Esophagus muscularis mucosa (tissue), 3 donors: ENCODE data around the gene ZNHIT3.

ENCODE experiments used
- POLR2A ChIP-seq: fragments of 450-650 bp; IDR thresholded peaks from one replicate; pipeline ENCODE4 v1.6.1; 2017; ENCODE audit warnings: antibody characterized with exemption, moderate library complexity, mild to moderate bottlenecking, low read depth
- POLR2AphosphoS5 ChIP-seq, 2 donors: sonication (generic); formaldehyde crosslinking; IDR thresholded peaks; one replicate each; pipeline ENCODE4 v1.6.1; 2017; ENCODE audit warnings: antibody characterized with exemption in 2 of 2
- TF ChIP-seq, protein P1 (sequence below), 3 experiments: fragments of 200-600 bp in 2 of 3; fragments of 450-650 bp in 1 of 3; sonication (generic) in 2 of 3; IDR thresholded peaks; one replicate each; pipeline ENCODE4 v1.5.1; 2017 to 2019; ENCODE audit warnings: antibody characterized with exemption in 3 of 3, mild to moderate bottlenecking in 2 of 3, moderate library complexity in 1 of 3

DNA sequence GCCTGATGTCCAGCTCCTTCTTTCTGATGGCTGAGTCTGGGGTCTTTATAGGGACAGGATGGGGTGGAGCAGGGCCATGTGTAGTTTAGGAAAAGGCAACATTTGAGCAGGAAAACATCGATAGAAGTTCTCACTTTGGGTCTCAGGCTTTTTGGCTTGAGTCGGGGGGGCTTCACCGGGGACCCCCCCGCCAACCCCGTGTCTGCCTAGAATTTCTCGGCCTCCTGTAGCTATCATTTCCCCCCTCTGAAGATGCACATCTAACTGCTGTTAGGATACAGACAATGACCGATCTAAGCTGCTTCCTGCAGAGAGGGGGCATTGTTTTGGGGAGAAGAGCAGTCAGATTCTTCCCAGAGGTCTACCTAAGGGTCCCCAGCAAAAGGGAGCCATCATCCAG is 16.7 kb upstream of the ZNHIT3 start:
- no peak for TF ChIP-seq POLR2A
- TF ChIP-seq, protein P1, sequence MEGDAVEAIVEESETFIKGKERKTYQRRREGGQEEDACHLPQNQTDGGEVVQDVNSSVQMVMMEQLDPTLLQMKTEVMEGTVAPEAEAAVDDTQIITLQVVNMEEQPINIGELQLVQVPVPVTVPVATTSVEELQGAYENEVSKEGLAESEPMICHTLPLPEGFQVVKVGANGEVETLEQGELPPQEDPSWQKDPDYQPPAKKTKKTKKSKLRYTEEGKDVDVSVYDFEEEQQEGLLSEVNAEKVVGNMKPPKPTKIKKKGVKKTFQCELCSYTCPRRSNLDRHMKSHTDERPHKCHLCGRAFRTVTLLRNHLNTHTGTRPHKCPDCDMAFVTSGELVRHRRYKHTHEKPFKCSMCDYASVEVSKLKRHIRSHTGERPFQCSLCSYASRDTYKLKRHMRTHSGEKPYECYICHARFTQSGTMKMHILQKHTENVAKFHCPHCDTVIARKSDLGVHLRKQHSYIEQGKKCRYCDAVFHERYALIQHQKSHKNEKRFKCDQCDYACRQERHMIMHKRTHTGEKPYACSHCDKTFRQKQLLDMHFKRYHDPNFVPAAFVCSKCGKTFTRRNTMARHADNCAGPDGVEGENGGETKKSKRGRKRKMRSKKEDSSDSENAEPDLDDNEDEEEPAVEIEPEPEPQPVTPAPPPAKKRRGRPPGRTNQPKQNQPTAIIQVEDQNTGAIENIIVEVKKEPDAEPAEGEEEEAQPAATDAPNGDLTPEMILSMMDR (IDR thresholded peaks at IDR 0.05) = no peak
- no peak for TF ChIP-seq POLR2AphosphoS5 (IDR thresholded peaks at IDR 0.05)
